Progenitor cell of endocrine pancreas (in vitro differentiated cells): ENCODE data around the gene CNOT4. TPM values are rescaled to one million over a fixed set of nuclear protein-coding genes. Genes with fewer than 3 reads are reported as not detected.

Experiments used
- DNase-seq: peaks from one replicate; pipeline ENCODE4 v3.0.0; 2021; ENCODE audit warnings: low spot score; ENCODE audit not compliant: unreplicated experiment
- H3K27ac Mint-ChIP-seq: 2 replicates; pipeline ENCODE4 v1.8.0; 2021; ENCODE audit warnings: mild to moderate bottlenecking, moderate library complexity, mixed read lengths
- H3K27me3 Mint-ChIP-seq: 2 replicates; pipeline ENCODE4 v1.8.0; 2021; ENCODE audit warnings: mixed read lengths
- H3K36me3 Mint-ChIP-seq: 2 replicates; pipeline ENCODE4 v1.8.0; 2022; ENCODE audit warnings: mixed read lengths; ENCODE audit not compliant: insufficient read depth
- H3K4me1 Mint-ChIP-seq: 2 replicates; pipeline ENCODE4 v1.8.0; 2021; ENCODE audit warnings: low read depth, mixed read lengths
- H3K4me3 Mint-ChIP-seq: 2 replicates; pipeline ENCODE4 v1.8.0; 2021; ENCODE audit warnings: low read depth, mild to moderate bottlenecking, moderate library complexity, mixed read lengths
- H3K9me3 Mint-ChIP-seq: 2 replicates; pipeline ENCODE4 v1.8.0; 2021; ENCODE audit warnings: low read depth, mixed read lengths
- total RNA-seq: library from RNA; stranded (reverse); gene quantifications from 2 replicates; pipeline ENCODE4 v1.2.1, GENCODE V29; 2021
- TF ChIP-seq, protein P1 (sequence below): fragments of 200-600 bp; sonication (generic); IDR thresholded peaks from one replicate; pipeline ENCODE4 v1.5.0; 2021; ENCODE audit warnings: antibody characterized with exemption, mild to moderate bottlenecking; ENCODE audit not compliant: unreplicated experiment

Gene CNOT4
- total RNA-seq, 1 donor from 2014 or later, result 34.3 TPM

DNA sequence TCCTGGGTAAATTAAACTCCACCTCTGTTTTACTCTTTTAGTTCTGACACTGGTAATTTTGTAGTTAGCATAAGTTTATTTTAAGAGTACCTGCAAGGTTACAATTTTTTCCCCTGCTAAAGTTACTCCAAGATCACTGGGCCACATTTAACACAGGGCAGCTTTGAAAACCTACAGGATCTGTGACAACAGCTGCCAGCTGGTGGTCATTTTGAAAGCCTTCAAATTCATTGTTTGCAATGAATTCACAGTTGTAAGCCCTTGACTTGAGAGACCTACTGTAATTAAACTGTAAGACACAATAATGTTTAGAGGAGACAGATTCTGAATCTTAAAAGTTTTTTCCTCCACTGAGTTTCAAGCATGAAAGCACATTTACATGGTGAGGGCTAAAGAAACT lies 129.6 kb downstream of the CNOT4 start:
- no peaks in the 10 kb centered on the region for H3K4me1 Mint-ChIP-seq
- no peak overlapping the region for H3K4me3 Mint-ChIP-seq
- DNase-seq, result no peak
- TF ChIP-seq, protein P1, sequence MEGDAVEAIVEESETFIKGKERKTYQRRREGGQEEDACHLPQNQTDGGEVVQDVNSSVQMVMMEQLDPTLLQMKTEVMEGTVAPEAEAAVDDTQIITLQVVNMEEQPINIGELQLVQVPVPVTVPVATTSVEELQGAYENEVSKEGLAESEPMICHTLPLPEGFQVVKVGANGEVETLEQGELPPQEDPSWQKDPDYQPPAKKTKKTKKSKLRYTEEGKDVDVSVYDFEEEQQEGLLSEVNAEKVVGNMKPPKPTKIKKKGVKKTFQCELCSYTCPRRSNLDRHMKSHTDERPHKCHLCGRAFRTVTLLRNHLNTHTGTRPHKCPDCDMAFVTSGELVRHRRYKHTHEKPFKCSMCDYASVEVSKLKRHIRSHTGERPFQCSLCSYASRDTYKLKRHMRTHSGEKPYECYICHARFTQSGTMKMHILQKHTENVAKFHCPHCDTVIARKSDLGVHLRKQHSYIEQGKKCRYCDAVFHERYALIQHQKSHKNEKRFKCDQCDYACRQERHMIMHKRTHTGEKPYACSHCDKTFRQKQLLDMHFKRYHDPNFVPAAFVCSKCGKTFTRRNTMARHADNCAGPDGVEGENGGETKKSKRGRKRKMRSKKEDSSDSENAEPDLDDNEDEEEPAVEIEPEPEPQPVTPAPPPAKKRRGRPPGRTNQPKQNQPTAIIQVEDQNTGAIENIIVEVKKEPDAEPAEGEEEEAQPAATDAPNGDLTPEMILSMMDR, result no peak
- H3K9me3 Mint-ChIP-seq, result no peaks in the 10 kb centered on the region
- no peaks in the 10 kb centered on the region for H3K27me3 Mint-ChIP-seq
- H3K36me3 Mint-ChIP-seq, result no peaks in the 10 kb centered on the region
- H3K27ac Mint-ChIP-seq, result no peak overlapping the region

DNA sequence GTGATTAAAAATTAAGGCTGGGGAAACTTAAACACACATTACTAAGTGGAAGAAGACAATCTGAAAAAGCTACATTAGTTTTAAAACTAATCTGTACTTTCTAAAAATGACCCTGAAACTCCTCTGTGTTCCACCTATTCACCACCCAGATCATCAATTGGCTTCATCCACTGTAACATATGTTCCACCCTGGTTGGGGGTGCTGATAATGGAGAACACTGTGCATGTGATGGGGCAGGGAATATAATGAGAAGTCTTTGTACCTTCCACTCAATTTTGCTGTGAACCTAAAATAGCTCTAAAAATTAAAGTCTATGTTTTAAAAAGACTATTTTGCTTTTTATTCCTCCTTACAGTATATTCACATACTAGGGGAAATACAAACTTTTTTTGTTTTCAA lies 132.7 kb downstream of the CNOT4 start:
- Mint-ChIP-seq H3K36me3 (no peaks in the 10 kb centered on the region), H3K9me3 (no peaks in the 10 kb centered on the region), H3K27me3 (no peaks in the 10 kb centered on the region), H3K27ac (no peak overlapping the region), H3K4me1 (no peaks in the 10 kb centered on the region), H3K4me3 (no peak overlapping the region)
- no peak for DNase-seq
- TF ChIP-seq, protein P1, result no peak

DNA sequence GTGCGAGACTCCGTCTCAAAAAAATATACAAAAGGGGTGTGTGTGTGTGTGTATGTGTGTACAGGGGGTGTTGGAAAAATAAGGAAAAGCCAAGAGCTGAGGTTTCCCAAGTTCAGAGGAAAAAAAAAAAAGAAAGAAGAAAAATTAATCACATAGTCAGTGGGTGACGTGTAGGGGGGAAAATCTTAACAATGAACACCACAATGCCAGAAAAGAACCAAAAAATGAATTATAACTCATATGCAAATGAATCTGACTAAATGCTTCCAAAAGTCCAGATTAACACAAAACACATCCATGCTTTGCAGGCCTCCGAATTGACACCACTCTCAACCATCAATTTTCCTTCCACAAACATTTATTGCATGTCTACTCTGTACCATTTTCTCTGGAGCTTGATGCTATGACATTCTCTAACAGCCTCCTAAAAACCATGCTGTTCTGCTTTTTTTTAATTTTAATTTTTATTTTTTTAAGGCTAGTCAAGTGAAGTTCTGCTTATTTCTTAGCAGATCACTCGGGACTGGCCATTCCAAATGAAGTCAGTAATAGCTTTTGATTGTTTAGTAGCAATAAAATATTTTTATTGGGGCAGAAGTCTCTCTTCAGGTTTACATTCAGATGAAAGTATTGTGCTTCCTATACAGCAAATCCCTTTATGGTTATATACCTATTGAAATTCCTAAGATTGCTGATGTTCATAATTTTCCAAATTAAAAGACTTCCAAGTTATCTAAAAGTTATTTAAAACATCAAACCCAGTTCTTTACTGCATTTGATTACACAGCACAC lies 133.8 kb downstream of the CNOT4 start:
- TF ChIP-seq, protein P1, result no peak
- no peak overlapping the region for H3K27ac Mint-ChIP-seq
- no peaks in the 10 kb centered on the region for H3K9me3 Mint-ChIP-seq
- H3K27me3 Mint-ChIP-seq, result no peaks in the 10 kb centered on the region
- DNase-seq, result no peak
- H3K4me3 Mint-ChIP-seq, result no peak overlapping the region
- no peaks in the 10 kb centered on the region for H3K4me1 Mint-ChIP-seq
- H3K36me3 Mint-ChIP-seq, result no peaks in the 10 kb centered on the region

DNA sequence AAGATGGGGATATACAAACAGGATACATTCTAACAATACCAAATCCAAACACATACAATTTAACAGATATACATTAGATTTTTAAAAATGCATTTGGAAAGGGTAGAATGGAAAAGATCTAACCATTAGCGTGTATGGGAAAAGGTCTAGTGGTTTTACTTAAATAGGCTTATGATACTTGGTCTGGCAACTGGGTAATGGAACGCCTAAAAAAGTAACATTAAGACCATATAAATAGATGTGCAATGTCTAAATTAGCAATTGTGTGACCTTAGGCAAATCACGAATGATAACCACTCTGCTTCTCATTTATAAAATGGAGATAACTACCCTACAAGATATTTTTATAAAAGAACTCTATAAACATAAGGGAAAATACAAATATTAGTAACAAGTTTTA lies 135.2 kb downstream of the CNOT4 start:
- Mint-ChIP-seq H3K27me3 (no peaks in the 10 kb centered on the region), H3K36me3 (no peaks in the 10 kb centered on the region), H3K4me3 (no peak overlapping the region), H3K27ac (no peak overlapping the region), H3K9me3 (no peaks in the 10 kb centered on the region), H3K4me1 (no peaks in the 10 kb centered on the region)
- TF ChIP-seq, protein P1, result no peak
- no peak for DNase-seq

DNA sequence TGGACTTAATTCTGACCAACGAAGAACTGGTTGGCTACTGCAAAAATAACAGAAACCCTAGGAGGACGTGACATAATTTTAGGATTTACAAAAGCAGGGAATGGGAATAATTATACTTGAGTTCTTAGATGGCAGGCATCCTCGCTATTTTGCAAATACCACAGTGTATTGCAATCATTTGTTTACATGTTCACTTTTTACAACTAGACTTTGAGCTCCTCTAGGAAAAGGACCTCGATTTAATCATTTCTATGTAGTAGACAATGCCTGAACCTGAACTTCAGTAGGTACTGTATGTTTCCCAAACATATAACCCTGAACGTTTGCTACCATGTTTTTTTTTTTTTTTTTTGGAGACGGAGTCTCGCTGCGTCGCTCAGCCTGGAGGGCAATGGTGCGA lies 137.7 kb downstream of the CNOT4 start:
- Mint-ChIP-seq H3K27ac (no peak overlapping the region), H3K4me3 (no peak overlapping the region), H3K27me3 (no peaks in the 10 kb centered on the region), H3K4me1 (no peaks in the 10 kb centered on the region), H3K36me3 (no peaks in the 10 kb centered on the region), H3K9me3 (no peaks in the 10 kb centered on the region)
- no peak for DNase-seq
- TF ChIP-seq, protein P1, result no peak
